Fibroblast of mammary gland (primary cell): ENCODE results near the gene SERPINA4.
"Not testable (repeated sequence)": the region's sequence is repeated elsewhere in the genome, so short reads cannot be mapped to it uniquely, and the experiment has no call there.

Source experiments
- DNase-seq: peaks from one replicate; pipeline ENCODE4 v3.0.0-alpha.2; 2010; ENCODE audit warnings: low read depth
- H3K4me3 ChIP-seq: 2 replicates; pipeline ENCODE4 v1.5.1; 2011; ENCODE audit warnings: low read depth, mild to moderate bottlenecking, low read length, moderate library complexity; ENCODE audit not compliant: control insufficient read depth
- TF ChIP-seq, protein P1 (sequence below): conservative IDR thresholded peaks from 2 replicates; pipeline ENCODE4 v1.5.1; 2011; ENCODE audit warnings: low read depth, low read length, inconsistent platforms; ENCODE audit not compliant: control insufficient read depth, insufficient read depth

The SERPINA4 gene

DNA sequence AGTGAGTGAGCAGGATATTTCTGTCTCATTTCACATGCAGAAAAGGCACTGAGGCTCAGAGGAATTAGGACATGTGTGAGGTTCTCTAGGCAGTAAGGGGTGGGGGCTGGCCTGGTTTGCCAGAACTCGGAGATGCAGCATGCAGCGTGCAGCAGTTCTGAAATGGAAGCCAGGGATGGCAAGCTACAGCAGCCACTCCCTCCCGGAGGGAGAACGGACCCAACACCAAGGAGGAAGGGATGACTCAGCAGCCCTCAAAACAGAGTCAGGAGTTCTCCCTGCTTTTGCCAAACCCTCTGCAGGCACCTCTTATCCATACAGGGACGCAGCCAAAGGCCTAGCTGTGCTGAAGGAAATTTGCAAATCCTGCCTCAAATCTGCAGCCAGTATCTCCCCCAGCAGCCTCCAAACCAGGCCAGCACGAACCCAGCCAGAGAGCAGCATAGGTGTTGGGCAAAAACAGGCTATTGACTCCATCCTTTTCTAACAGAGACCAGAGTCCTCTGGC, 40.7 kb downstream of the SERPINA4 start:
- DNase-seq, result peak; percentile 97
- no peak overlapping the region for H3K4me3 ChIP-seq
- TF ChIP-seq, protein P1, sequence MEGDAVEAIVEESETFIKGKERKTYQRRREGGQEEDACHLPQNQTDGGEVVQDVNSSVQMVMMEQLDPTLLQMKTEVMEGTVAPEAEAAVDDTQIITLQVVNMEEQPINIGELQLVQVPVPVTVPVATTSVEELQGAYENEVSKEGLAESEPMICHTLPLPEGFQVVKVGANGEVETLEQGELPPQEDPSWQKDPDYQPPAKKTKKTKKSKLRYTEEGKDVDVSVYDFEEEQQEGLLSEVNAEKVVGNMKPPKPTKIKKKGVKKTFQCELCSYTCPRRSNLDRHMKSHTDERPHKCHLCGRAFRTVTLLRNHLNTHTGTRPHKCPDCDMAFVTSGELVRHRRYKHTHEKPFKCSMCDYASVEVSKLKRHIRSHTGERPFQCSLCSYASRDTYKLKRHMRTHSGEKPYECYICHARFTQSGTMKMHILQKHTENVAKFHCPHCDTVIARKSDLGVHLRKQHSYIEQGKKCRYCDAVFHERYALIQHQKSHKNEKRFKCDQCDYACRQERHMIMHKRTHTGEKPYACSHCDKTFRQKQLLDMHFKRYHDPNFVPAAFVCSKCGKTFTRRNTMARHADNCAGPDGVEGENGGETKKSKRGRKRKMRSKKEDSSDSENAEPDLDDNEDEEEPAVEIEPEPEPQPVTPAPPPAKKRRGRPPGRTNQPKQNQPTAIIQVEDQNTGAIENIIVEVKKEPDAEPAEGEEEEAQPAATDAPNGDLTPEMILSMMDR, result no peak

DNA sequence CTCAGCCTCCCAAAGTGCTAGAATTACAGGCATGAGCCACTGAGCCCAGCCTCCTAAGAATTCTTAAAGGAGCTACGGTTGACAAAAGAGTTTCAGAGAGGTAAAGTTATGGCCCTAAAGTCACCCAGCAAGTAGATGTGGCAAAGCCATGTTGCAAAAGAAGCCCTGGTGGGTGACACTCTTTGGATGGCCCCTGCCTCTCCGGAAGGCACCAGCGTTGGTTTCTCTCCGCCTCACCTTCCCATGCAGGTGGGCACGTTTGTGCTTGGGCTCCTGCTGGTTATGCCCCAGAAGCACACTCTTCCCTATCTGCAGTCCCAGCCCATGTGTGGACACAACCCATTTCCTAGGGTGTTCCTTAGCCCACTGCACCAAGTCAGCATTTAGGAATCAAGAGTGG, 41.5 kb downstream of the SERPINA4 start:
- TF ChIP-seq, protein P1, result no peak
- DNase-seq, result no peak
- H3K4me3 ChIP-seq, result no peak overlapping the region

DNA sequence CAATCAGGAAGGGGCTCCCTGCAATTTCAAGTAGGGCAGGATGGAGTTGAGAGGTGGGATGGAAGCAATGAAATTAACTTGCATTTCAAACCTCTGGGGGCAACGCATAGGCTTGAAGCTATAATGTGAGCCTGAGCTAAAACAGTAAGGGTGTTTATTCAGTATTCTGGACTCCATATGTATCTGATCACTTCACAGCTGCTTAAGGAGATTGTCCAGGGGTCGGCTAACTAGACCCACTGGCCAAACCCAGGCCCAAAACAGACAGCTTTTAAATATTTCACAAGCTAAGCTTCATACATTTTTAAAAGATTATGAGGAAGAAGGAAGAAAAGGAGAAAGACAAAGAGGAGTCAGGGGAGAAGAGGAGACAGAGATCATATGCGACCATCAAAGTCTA, 44.1 kb downstream of the SERPINA4 start:
- TF ChIP-seq, protein P1, result no peak

DNA sequence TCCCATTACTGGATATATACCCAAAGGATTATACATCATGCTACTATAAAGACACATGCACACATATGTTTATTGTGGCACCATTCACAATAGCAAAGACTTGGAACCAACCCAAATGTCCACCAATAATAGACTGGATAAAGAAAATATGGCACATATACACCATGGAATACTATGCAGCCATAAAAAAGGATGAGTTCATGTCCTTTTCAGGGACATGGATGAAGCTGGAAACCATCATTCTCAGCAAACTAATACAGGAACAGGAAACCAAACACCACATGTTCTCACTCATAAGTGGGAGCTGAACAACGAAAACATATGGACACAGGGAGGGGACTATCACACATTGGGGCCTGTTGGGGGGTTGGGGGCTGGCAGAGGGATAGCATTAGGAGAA, 47.7 kb downstream of the SERPINA4 start:
- not testable (repeated sequence) for DNase-seq, H3K4me3 ChIP-seq

More for the DNA sequence above, 44.1 kb downstream of the SERPINA4 start:
- H3K4me3 ChIP-seq, result no peak overlapping the region
- DNase-seq, result no peak

DNA sequence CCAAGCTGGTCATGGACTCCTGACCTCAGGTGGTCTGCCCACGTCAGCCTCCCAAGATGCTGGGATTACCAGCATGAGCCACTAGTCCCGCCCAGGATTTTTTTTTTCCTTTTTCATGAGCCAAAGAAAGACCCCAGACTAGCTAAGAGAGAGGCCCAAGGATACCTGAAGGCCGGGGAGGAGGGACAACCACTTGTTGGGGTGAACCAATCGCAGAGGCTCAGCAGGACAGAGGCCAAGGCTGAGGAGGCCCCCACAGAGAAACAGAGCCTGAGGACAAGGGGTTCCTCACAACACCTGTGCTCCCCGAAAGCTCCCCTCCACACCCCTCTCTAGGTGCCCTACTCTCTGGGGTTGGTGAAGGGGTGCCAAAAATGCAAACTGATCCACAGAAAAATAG, 49.9 kb downstream of the SERPINA4 start:
- TF ChIP-seq, protein P1, result no peak

DNA sequence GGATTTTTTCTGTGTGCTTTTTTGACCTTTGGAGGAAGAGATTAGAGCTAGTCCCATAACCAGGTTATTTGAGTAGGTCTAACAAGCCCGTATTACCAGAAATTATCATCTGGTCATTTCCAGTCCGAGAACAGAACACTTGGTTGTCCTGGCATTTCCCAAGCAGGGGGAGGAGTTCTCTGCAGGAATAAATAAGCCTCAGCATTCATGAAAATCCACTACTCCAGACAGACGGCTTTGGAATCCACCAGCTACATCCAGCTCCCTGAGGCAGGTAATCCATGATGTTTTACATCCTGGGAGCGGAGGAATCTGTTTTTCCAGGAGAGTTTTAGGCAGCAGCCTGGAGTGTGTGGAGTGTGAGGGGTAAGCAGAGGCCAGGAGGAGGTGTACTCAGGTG, 50.9 kb downstream of the SERPINA4 start, which contains the start of gene SERPINA3:
Gene SERPINA3, plus strand, starts transcription at position 218 of the 400 bp plus-strand sequence. CDS start 2,051 bp downstream, outside the sequence.
- no peak within 1 kb of the TSS for H3K4me3 ChIP-seq
- TF ChIP-seq, protein P1, result no peak
- DNase-seq, result peak; percentile 41

More for the DNA sequence above, 49.9 kb downstream of the SERPINA4 start:
- DNase-seq, result no peak
- no peak overlapping the region for H3K4me3 ChIP-seq

DNA sequence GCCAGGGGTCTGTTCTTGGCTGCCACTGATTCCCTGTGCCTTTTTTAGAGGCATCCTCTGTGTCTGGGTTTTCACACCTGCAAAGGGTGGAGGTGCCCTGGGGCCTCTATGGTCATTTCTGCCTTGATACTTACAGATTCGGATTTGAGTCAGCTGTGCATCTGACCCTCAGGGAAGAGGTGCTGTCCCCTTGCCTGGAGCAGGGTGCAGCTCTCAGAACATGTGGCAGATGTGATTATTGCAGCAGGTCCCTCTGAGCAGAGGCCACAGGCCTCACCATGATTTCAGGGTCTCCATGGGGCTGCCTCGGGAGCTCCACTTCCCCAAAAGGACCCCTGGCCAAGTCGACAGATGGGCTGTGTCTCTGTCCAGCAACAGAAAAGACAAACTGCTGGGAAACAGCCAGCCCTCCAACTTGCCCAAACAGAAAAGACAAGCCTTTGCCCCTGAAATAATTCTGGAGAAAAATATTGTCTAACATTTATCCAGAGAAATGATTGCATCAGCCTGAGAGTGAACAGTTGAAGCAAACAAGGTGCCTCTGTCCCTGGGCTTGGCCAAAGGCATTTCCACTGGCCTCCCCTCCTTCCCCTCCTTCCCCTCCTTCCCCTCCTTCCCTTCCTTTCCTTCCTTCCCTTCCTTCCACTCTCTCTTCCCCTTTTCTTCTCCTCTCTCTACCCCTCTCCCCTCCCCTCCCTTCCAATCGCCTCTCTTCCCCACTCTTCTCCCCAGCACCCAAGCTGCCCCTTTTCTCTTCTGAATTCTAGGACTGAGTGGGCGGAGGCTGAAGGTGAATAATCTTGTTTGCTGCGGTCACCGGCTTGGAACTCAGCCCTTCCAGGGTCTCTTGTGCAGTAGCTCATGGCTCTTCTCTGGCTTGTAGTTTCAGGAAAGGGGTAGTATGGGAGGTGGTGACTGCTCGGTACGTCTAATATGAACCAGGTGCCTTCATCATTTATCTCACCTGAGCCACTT, 51.6 kb downstream of the SERPINA4 start:
- TF ChIP-seq, protein P1, result no peak
- H3K4me3 ChIP-seq, result no peak overlapping the region
- no peak for DNase-seq
